Measurements from ENCODE around the gene MYCBP2. TPM values are rescaled to one million over a fixed set of nuclear protein-coding genes. Genes with fewer than 3 reads are reported as not detected.
"Not testable (repeated sequence)": the region's sequence is repeated elsewhere in the genome, so short reads cannot be mapped to it uniquely, and the experiment has no call there.

The MYCBP2 gene
- total RNA-seq, 1 donor from 2014 or later = 61.1 TPM

- Histone ChIP-seq H3K36me3 (ENCODE audit: control insufficient read depth in 3 of 3, insufficient read depth in 3 of 3, low read length in 3 of 3) (peaks cover 4 to 26% (median 9%) of the 10 kb centered on the region in 3 donors), H3K4me3 (ENCODE audit: low read length in 3 of 3) (no peak overlapping the region), H3K9ac (ENCODE audit: low read depth in 1 of 3, low read length in 3 of 3) (no peak overlapping the region), H3K9me3 (ENCODE audit: control insufficient read depth in 3 of 3, low read length in 3 of 3) (no peaks in the 10 kb centered on the region), H3K27ac (ENCODE audit: low read depth, low read length) (no peak overlapping the region), H3K4me1 (ENCODE audit: control insufficient read depth in 3 of 3, insufficient read depth in 3 of 3, low read length in 3 of 3) (peaks cover 17 to 51% (median 24%) of the 10 kb centered on the region in 3 donors), H3K27me3 (ENCODE audit: control insufficient read depth in 3 of 3, insufficient read depth in 3 of 3, low read length in 3 of 3) (no peaks in the 10 kb centered on the region)
Measured at GRCh38 chr13:77019756-77020155, 307.1 kb downstream of the MYCBP2 start.

- Histone ChIP-seq H3K36me3 (ENCODE audit: control insufficient read depth in 3 of 3, insufficient read depth in 3 of 3, low read length in 3 of 3) (peaks cover 8 to 47% (median 36%) of the 10 kb centered on the region in 3 donors), H3K9me3 (ENCODE audit: control insufficient read depth in 3 of 3, low read length in 3 of 3) (no peaks in the 10 kb centered on the region), H3K27me3 (ENCODE audit: control insufficient read depth in 3 of 3, insufficient read depth in 3 of 3, low read length in 3 of 3) (no peaks in the 10 kb centered on the region), H3K9ac (ENCODE audit: low read depth in 1 of 3, low read length in 3 of 3) (no peak overlapping the region), H3K27ac (ENCODE audit: low read depth, low read length) (peak overlapping the region; percentile 2), H3K4me3 (ENCODE audit: low read length in 3 of 3) (no peak overlapping the region), H3K4me1 (ENCODE audit: control insufficient read depth in 3 of 3, insufficient read depth in 3 of 3, low read length in 3 of 3) (peaks cover 2 to 30% (median 3%) of the 10 kb centered on the region in 3 donors)
Measured at GRCh38 chr13:77016888-77017623, 309.8 kb downstream of the MYCBP2 start.

- H3K4me1 ChIP-seq (ENCODE audit: control insufficient read depth in 3 of 3, insufficient read depth in 3 of 3, low read length in 3 of 3) = peaks cover 2 to 24% (median 3%) of the 10 kb centered on the region in 3 donors
Measured at GRCh38 chr13:77016251-77016812, 310.6 kb downstream of the MYCBP2 start.

GRCh38 chr13:77014906-77015685 lies 311.8 kb downstream of the MYCBP2 start:
- no peaks in the 10 kb centered on the region for H3K9me3 ChIP-seq (ENCODE audit: control insufficient read depth in 3 of 3, low read length in 3 of 3)
- H3K27me3 ChIP-seq (ENCODE audit: control insufficient read depth in 3 of 3, insufficient read depth in 3 of 3, low read length in 3 of 3) = no peaks in the 10 kb centered on the region
- H3K9ac ChIP-seq (ENCODE audit: low read depth in 1 of 3, low read length in 3 of 3) = no peak overlapping the region
- peaks cover 0 to 16% (median 3%) of the 10 kb centered on the region in 3 donors for H3K4me1 ChIP-seq (ENCODE audit: control insufficient read depth in 3 of 3, insufficient read depth in 3 of 3, low read length in 3 of 3)
- H3K27ac ChIP-seq (ENCODE audit: low read depth, low read length) = no peak overlapping the region
- H3K36me3 ChIP-seq (ENCODE audit: control insufficient read depth in 3 of 3, insufficient read depth in 3 of 3, low read length in 3 of 3) = peaks cover 15 to 60% (median 53%) of the 10 kb centered on the region in 3 donors
- H3K4me3 ChIP-seq (ENCODE audit: low read length in 3 of 3) = no peak overlapping the region

More at GRCh38 chr13:77016251-77016812, 310.6 kb downstream of the MYCBP2 start:
- Histone ChIP-seq H3K27ac (ENCODE audit: low read depth, low read length) (peak overlapping the region; percentile 2), H3K36me3 (ENCODE audit: control insufficient read depth in 3 of 3, insufficient read depth in 3 of 3, low read length in 3 of 3) (peaks cover 15 to 52% (median 43%) of the 10 kb centered on the region in 3 donors), H3K4me3 (ENCODE audit: low read length in 3 of 3) (no peak overlapping the region), H3K9me3 (ENCODE audit: control insufficient read depth in 3 of 3, low read length in 3 of 3) (no peaks in the 10 kb centered on the region), H3K27me3 (ENCODE audit: control insufficient read depth in 3 of 3, insufficient read depth in 3 of 3, low read length in 3 of 3) (no peaks in the 10 kb centered on the region), H3K9ac (ENCODE audit: low read depth in 1 of 3, low read length in 3 of 3) (no peak overlapping the region)

GRCh38 chr13:77013853-77014542 lies 312.9 kb downstream of the MYCBP2 start:
- H3K27me3 ChIP-seq (ENCODE audit: control insufficient read depth in 3 of 3, insufficient read depth in 3 of 3, low read length in 3 of 3) = no peaks in the 10 kb centered on the region
- no peak overlapping the region for H3K4me3 ChIP-seq (ENCODE audit: low read length in 3 of 3)
- H3K27ac ChIP-seq (ENCODE audit: low read depth, low read length) = no peak overlapping the region
- H3K36me3 ChIP-seq (ENCODE audit: control insufficient read depth in 3 of 3, insufficient read depth in 3 of 3, low read length in 3 of 3) = peaks cover 15 to 66% (median 63%) of the 10 kb centered on the region in 3 donors
- H3K4me1 ChIP-seq (ENCODE audit: control insufficient read depth in 3 of 3, insufficient read depth in 3 of 3, low read length in 3 of 3) = peaks cover 2 to 13% (median 5%) of the 10 kb centered on the region in 3 donors
- no peaks in the 10 kb centered on the region for H3K9me3 ChIP-seq (ENCODE audit: control insufficient read depth in 3 of 3, low read length in 3 of 3)
- no peak overlapping the region for H3K9ac ChIP-seq (ENCODE audit: low read depth in 1 of 3, low read length in 3 of 3)

GRCh38 chr13:77009719-77010118 lies 317.2 kb downstream of the MYCBP2 start:
- peaks cover 3 to 15% (median 5%) of the 10 kb centered on the region in 3 donors for H3K4me1 ChIP-seq (ENCODE audit: control insufficient read depth in 3 of 3, insufficient read depth in 3 of 3, low read length in 3 of 3)
- not testable (repeated sequence) for H3K9me3 ChIP-seq (ENCODE audit: control insufficient read depth in 3 of 3, low read length in 3 of 3); H3K27me3 ChIP-seq (ENCODE audit: control insufficient read depth in 3 of 3, insufficient read depth in 3 of 3, low read length in 3 of 3); H3K4me3 ChIP-seq (ENCODE audit: low read length in 3 of 3); H3K27ac ChIP-seq (ENCODE audit: low read depth, low read length); H3K9ac ChIP-seq (ENCODE audit: low read depth in 1 of 3, low read length in 3 of 3)
- peaks cover 20 to 66% (median 52%) of the 10 kb centered on the region in 3 donors for H3K36me3 ChIP-seq (ENCODE audit: control insufficient read depth in 3 of 3, insufficient read depth in 3 of 3, low read length in 3 of 3)

GRCh38 chr13:77009011-77009410 lies 317.9 kb downstream of the MYCBP2 start:
- no peak overlapping the region for H3K9ac ChIP-seq (ENCODE audit: low read depth in 1 of 3, low read length in 3 of 3)
- H3K36me3 ChIP-seq (ENCODE audit: control insufficient read depth in 3 of 3, insufficient read depth in 3 of 3, low read length in 3 of 3) = peaks cover 20 to 59% (median 45%) of the 10 kb centered on the region in 3 donors
- H3K27ac ChIP-seq (ENCODE audit: low read depth, low read length) = no peak overlapping the region
- H3K27me3 ChIP-seq (ENCODE audit: control insufficient read depth in 3 of 3, insufficient read depth in 3 of 3, low read length in 3 of 3) = no peaks in the 10 kb centered on the region
- H3K9me3 ChIP-seq (ENCODE audit: control insufficient read depth in 3 of 3, low read length in 3 of 3) = no peaks in the 10 kb centered on the region
- H3K4me1 ChIP-seq (ENCODE audit: control insufficient read depth in 3 of 3, insufficient read depth in 3 of 3, low read length in 3 of 3) = peaks cover 3 to 15% (median 5%) of the 10 kb centered on the region in 3 donors
- H3K4me3 ChIP-seq (ENCODE audit: low read length in 3 of 3) = no peak overlapping the region

- not testable (repeated sequence) for H3K9ac ChIP-seq (ENCODE audit: low read depth in 1 of 3, low read length in 3 of 3); H3K4me3 ChIP-seq (ENCODE audit: low read length in 3 of 3); H3K27ac ChIP-seq (ENCODE audit: low read depth, low read length); H3K9me3 ChIP-seq (ENCODE audit: control insufficient read depth in 3 of 3, low read length in 3 of 3); H3K27me3 ChIP-seq (ENCODE audit: control insufficient read depth in 3 of 3, insufficient read depth in 3 of 3, low read length in 3 of 3)
- Histone ChIP-seq H3K36me3 (ENCODE audit: control insufficient read depth in 3 of 3, insufficient read depth in 3 of 3, low read length in 3 of 3) (peaks cover 19 to 52% (median 39%) of the 10 kb centered on the region in 3 donors), H3K4me1 (ENCODE audit: control insufficient read depth in 3 of 3, insufficient read depth in 3 of 3, low read length in 3 of 3) (peaks cover 3 to 15% (median 5%) of the 10 kb centered on the region in 3 donors)
Measured at GRCh38 chr13:77008337-77008736, 318.6 kb downstream of the MYCBP2 start.

- H3K9me3 ChIP-seq (ENCODE audit: control insufficient read depth in 3 of 3, low read length in 3 of 3) = no peaks in the 10 kb centered on the region
- peaks cover 11 to 29% (median 24%) of the 10 kb centered on the region in 3 donors for H3K36me3 ChIP-seq (ENCODE audit: control insufficient read depth in 3 of 3, insufficient read depth in 3 of 3, low read length in 3 of 3)
- H3K27ac ChIP-seq (ENCODE audit: low read depth, low read length) = no peak overlapping the region
- H3K4me1 ChIP-seq (ENCODE audit: control insufficient read depth in 3 of 3, insufficient read depth in 3 of 3, low read length in 3 of 3) = peaks cover 0 to 9% (median 6%) of the 10 kb centered on the region in 3 donors
- no peak overlapping the region for H3K4me3 ChIP-seq (ENCODE audit: low read length in 3 of 3)
- H3K27me3 ChIP-seq (ENCODE audit: control insufficient read depth in 3 of 3, insufficient read depth in 3 of 3, low read length in 3 of 3) = no peaks in the 10 kb centered on the region
- no peak overlapping the region for H3K9ac ChIP-seq (ENCODE audit: low read depth in 1 of 3, low read length in 3 of 3)
Measured at GRCh38 chr13:77002590-77003190, 324.2 kb downstream of the MYCBP2 start.

All from skeletal muscle tissue (tissue), 4 donors.